GM19467 (cell line): Measurements from ENCODE around the gene PPP1R9B.

Source experiments
- ATAC-seq: cut with Tn5 transposase; IDR thresholded peaks from one replicate; pipeline ENCODE4 v1.9.1; 2021; ENCODE audit warnings: mild to moderate bottlenecking, moderate library complexity; ENCODE audit not compliant: unreplicated experiment

PPP1R9B gene

GRCh38 chr17:50187751-50188530, 37.5 kb upstream of the PPP1R9B start:
- no peak for ATAC-seq

- ATAC-seq = no peak
These were observed 36.9 kb upstream of the PPP1R9B start for GRCh38 chr17:50187394-50187725.

- ATAC-seq = no peak
These were observed 36.4 kb upstream of the PPP1R9B start for GRCh38 chr17:50186661-50187393.

GRCh38 chr17:50185631-50186471, 35.4 kb upstream of the PPP1R9B start:
- ATAC-seq = no peak

- ATAC-seq = no peak
These were observed 34.3 kb upstream of the PPP1R9B start for GRCh38 chr17:50184611-50185398.

- ATAC-seq = no peak
These were observed 33.6 kb upstream of the PPP1R9B start for GRCh38 chr17:50184064-50184463.

- ATAC-seq = no peak
These were observed 33.0 kb upstream of the PPP1R9B start for GRCh38 chr17:50183421-50183994.

- ATAC-seq = no peak
These were observed 32.4 kb upstream of the PPP1R9B start for GRCh38 chr17:50182783-50183420.

- ATAC-seq = no peak
These were observed 31.4 kb upstream of the PPP1R9B start for GRCh38 chr17:50181591-50182560.

- ATAC-seq = no peak
These were observed 30.7 kb upstream of the PPP1R9B start for GRCh38 chr17:50181144-50181543.

GRCh38 chr17:50180620-50181019, 30.1 kb upstream of the PPP1R9B start:
- ATAC-seq = no peak

- ATAC-seq = no peak
These were observed 29.6 kb upstream of the PPP1R9B start for GRCh38 chr17:50180111-50180510.

- ATAC-seq = no peak
These were observed 27.7 kb upstream of the PPP1R9B start for GRCh38 chr17:50177983-50178834.

GRCh38 chr17:50177476-50177875, 27.0 kb upstream of the PPP1R9B start:
- ATAC-seq = no peak

- no peak for ATAC-seq
These were observed 26.3 kb upstream of the PPP1R9B start for GRCh38 chr17:50176559-50177357.

GRCh38 chr17:50175035-50175807, 24.7 kb upstream of the PPP1R9B start:
- no peak for ATAC-seq
